NCI-H82 treated with DMSO at 0.1 percent for 48 hours (cell line): ENCODE data around the gene ZNF512B.
A peak's percentile ranks its signal among the peaks of the same experiment; 100 is the strongest.
"Not testable (repeated sequence)": the region's sequence is repeated elsewhere in the genome, so short reads cannot be mapped to it uniquely, and the experiment has no call there.

Experiments
- DNase-seq: peaks from one replicate; lab custom pipeline; 2025; ENCODE audit not compliant: unreplicated experiment; lab: John Stamatoyannopoulos, UW

The ZNF512B gene

GRCh38 chr20:63969838-63970713, at the start of gene ZNF512B:
TSS of gene ZNF512B (minus strand) at chr20:63969930. CDS start at chr20:63967950, 1,980 bp downstream.
- DNase-seq: peak; percentile 37

- DNase-seq: no peak
Observed at GRCh38 chr20:64015635-64016034, 45.9 kb upstream of the ZNF512B start.

GRCh38 chr20:64012385-64013154, 42.8 kb upstream of the ZNF512B start:
- DNase-seq: not testable (repeated sequence)

GRCh38 chr20:64011366-64011779, 41.6 kb upstream of the ZNF512B start:
- no peak for DNase-seq

- DNase-seq: no peak
Observed at GRCh38 chr20:64010711-64011237, 41.0 kb upstream of the ZNF512B start.

GRCh38 chr20:64009811-64010387, 40.2 kb upstream of the ZNF512B start:
- no peak for DNase-seq

GRCh38 chr20:64006902-64007301, 37.2 kb upstream of the ZNF512B start:
- no peak for DNase-seq

GRCh38 chr20:64006490-64006889, 36.8 kb upstream of the ZNF512B start:
- DNase-seq: no peak

- DNase-seq: no peak
Observed at GRCh38 chr20:64005394-64005793, 35.7 kb upstream of the ZNF512B start.

GRCh38 chr20:64003960-64004725, 34.4 kb upstream of the ZNF512B start:
- no peak for DNase-seq

- DNase-seq: no peak
Observed at GRCh38 chr20:64001607-64002011, 31.9 kb upstream of the ZNF512B start.

- DNase-seq: no peak
Observed at GRCh38 chr20:64000906-64001305, 31.2 kb upstream of the ZNF512B start.

GRCh38 chr20:63982937-63983336, 13.2 kb upstream of the ZNF512B start:
- no peak for DNase-seq

GRCh38 chr20:63980806-63981728, 11.3 kb upstream of the ZNF512B start, which contains the start of gene PRPF6:
TSS of gene PRPF6 (plus strand) at chr20:63981132. CDS start at chr20:63981246, 114 bp downstream.
- DNase-seq: peak; percentile 93

GRCh38 chr20:63980317-63980805, 10.6 kb upstream of the ZNF512B start:
- no peak for DNase-seq

GRCh38 chr20:63979557-63980316, 10.0 kb upstream of the ZNF512B start, which contains the start of gene SAMD10:
TSS of gene SAMD10 (minus strand) at chr20:63979642. CDS start at chr20:63979467, 175 bp downstream.
- peak; percentile 15 for DNase-seq

- no peak for DNase-seq
Observed at GRCh38 chr20:63979229-63979556, 9.5 kb upstream of the ZNF512B start.
